Coronary artery (tissue), 2 donors: ENCODE results near the gene MAP7D3.

Source experiments
- DNase-seq: peaks from one replicate; pipeline ENCODE4 v3.0.0-alpha.2; 2017; ENCODE audit warnings: low spot score
- H3K27ac ChIP-seq, 2 donors: fragments of 200-600 bp; sonication (generic); one replicate each; pipeline ENCODE4 v1.5.1; 2016 to 2019
- H3K4me3 ChIP-seq: fragments of 200-600 bp; sonication (generic); 2 replicates; pipeline ENCODE4 v1.5.1; 2016; ENCODE audit warnings: mild to moderate bottlenecking, moderate library complexity
- CTCF ChIP-seq: fragments of 200-600 bp; sonication (generic); IDR thresholded peaks from one replicate; pipeline ENCODE4 v1.5.1; 2019; ENCODE audit warnings: antibody characterized with exemption

MAP7D3 gene

DNA sequence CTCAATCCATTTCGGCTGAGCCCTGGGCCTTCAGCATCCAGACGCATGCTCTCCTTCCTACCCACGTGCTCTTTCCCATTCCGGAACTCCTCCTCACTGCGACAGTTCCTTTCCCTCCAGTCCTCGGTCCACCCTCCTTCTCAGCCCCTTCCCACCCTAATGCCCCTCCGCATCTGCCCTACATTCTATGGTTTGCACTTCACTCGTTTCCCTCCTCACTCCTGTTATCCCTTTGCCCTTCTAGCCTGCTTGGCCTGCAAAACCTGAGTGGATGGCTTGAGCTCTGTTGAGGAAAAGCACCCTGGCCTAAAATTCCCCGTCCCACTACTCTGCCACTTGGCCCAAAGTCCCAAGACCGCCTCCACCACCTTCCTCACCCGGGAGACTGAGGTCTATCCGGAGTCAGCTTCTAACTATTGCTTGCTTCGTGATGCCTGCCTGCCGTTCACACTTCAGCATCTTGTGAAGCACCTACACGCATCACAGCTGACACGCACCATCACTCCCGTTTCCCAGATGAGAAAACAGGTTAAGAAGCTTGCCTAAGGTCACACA, 38.6 kb downstream of the MAP7D3 start:
- DNase-seq = peak; percentile 73
- Histone ChIP-seq H3K4me3 (no peak overlapping the region), H3K27ac (peak overlapping the region; percentile 37 to 79)
- no peak for TF ChIP-seq CTCF

DNA sequence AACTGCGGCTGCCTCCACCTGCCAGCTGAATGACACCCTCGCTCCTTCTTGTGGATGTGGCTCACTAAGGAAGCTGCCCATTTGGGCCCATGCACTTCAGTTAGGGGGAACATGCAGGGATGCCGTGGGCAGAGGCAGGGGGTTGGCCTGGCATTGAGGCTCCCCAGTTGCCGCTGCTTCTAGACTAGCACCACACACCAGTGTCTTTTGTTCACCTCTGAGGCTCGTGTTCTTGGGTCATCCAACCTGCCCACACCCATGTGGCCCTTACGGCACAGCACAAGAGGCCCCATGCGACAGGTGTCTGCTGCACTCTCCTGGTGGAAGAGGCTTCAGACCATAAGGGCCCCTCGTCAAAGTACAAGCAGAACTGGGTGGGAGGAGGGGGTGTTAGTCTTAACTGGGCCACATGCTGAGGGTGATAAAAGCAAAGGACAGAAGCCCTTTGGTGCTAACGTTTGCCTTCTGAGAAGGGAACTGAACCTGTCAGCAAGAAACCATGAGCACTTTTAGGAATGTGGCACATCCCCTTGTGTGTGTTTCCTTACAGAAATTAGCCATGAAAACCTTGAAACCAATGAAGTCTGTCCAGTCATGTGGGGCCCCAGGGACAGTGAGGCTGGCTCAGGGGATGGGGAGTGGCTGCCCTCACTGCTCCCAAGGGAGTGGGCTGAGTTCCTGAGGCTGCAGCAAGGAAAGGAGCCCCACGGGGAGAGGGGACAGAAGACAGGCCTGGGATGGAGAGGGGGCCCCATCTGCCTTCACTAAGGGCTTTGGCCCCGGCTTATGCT, 39.2 kb downstream of the MAP7D3 start:
- H3K27ac ChIP-seq = peak overlapping the region; percentile 37 to 79
- H3K4me3 ChIP-seq = no peak overlapping the region
- peak; percentile 77 for DNase-seq
- no peak for TF ChIP-seq CTCF

DNA sequence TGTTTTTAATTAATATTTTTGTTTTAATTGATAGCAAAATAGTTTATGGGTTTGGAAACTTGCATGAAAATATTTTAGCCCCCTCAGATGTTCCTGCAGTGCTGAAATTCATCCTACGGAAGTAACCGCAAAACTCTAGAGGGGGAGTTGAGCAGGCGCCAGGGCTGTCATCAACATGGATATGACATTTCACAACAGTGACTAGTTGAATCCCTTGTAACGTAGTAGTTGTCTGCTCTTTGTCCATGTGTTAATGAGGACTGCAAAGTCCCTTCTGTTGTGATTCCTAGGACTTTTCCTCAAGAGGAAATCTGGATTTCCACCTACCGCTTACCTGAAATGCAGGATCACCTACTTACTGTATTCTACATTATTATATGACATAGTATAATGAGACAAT, 40.4 kb downstream of the MAP7D3 start:
- DNase-seq = no peak
- H3K27ac ChIP-seq = peak overlapping the region in 1 of 2 donors; percentile 40
- no peak for TF ChIP-seq CTCF
- H3K4me3 ChIP-seq = no peak overlapping the region

- no peak for DNase-seq
- no peak overlapping the region for H3K4me3 ChIP-seq
- H3K27ac ChIP-seq = peak overlapping the region in 1 of 2 donors; percentile 89
- no peak for TF ChIP-seq CTCF
Observed at GRCh38 chrX:136210243-136210642, 41.0 kb downstream of the MAP7D3 start.

GRCh38 chrX:136209751-136210150, 41.4 kb downstream of the MAP7D3 start:
- no peak for TF ChIP-seq CTCF
- peak overlapping the region; percentile 42 to 89 for H3K27ac ChIP-seq
- H3K4me3 ChIP-seq = no peak overlapping the region
- DNase-seq = no peak

- TF ChIP-seq CTCF = peak; percentile 57
- H3K4me3 ChIP-seq = peak overlapping the region; percentile 38
- peak overlapping the region; percentile 42 to 89 for H3K27ac ChIP-seq
- peak; percentile 78 for DNase-seq
Observed at GRCh38 chrX:136209016-136209738, 42.0 kb downstream of the MAP7D3 start.
